HL-60 (cell line): ENCODE measurements around the gene PPP2R3A.

Experiments
- SPI1 ChIP-seq: IDR thresholded peaks from 2 replicates; pipeline ENCODE4 v1.6.1; 2012; ENCODE audit warnings: low read depth, mild to moderate bottlenecking, borderline replicate concordance
- TF ChIP-seq, protein P1 (sequence below): IDR thresholded peaks from one replicate; pipeline ENCODE4 v1.5.1; 2011; ENCODE audit warnings: low read length, control low read depth, inconsistent platforms; ENCODE audit not compliant: insufficient read depth
- TF ChIP-seq, protein P2 (sequence below): IDR thresholded peaks from 2 replicates; pipeline ENCODE4 v1.6.1; 2012; ENCODE audit warnings: low read depth; ENCODE audit not compliant: insufficient replicate concordance

GRCh38 chr3:136196401-136197158, 231.1 kb downstream of the PPP2R3A start:
- TF ChIP-seq, protein P1, sequence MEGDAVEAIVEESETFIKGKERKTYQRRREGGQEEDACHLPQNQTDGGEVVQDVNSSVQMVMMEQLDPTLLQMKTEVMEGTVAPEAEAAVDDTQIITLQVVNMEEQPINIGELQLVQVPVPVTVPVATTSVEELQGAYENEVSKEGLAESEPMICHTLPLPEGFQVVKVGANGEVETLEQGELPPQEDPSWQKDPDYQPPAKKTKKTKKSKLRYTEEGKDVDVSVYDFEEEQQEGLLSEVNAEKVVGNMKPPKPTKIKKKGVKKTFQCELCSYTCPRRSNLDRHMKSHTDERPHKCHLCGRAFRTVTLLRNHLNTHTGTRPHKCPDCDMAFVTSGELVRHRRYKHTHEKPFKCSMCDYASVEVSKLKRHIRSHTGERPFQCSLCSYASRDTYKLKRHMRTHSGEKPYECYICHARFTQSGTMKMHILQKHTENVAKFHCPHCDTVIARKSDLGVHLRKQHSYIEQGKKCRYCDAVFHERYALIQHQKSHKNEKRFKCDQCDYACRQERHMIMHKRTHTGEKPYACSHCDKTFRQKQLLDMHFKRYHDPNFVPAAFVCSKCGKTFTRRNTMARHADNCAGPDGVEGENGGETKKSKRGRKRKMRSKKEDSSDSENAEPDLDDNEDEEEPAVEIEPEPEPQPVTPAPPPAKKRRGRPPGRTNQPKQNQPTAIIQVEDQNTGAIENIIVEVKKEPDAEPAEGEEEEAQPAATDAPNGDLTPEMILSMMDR = no peak
- TF ChIP-seq SPI1 = no peak
- TF ChIP-seq, protein P2, sequence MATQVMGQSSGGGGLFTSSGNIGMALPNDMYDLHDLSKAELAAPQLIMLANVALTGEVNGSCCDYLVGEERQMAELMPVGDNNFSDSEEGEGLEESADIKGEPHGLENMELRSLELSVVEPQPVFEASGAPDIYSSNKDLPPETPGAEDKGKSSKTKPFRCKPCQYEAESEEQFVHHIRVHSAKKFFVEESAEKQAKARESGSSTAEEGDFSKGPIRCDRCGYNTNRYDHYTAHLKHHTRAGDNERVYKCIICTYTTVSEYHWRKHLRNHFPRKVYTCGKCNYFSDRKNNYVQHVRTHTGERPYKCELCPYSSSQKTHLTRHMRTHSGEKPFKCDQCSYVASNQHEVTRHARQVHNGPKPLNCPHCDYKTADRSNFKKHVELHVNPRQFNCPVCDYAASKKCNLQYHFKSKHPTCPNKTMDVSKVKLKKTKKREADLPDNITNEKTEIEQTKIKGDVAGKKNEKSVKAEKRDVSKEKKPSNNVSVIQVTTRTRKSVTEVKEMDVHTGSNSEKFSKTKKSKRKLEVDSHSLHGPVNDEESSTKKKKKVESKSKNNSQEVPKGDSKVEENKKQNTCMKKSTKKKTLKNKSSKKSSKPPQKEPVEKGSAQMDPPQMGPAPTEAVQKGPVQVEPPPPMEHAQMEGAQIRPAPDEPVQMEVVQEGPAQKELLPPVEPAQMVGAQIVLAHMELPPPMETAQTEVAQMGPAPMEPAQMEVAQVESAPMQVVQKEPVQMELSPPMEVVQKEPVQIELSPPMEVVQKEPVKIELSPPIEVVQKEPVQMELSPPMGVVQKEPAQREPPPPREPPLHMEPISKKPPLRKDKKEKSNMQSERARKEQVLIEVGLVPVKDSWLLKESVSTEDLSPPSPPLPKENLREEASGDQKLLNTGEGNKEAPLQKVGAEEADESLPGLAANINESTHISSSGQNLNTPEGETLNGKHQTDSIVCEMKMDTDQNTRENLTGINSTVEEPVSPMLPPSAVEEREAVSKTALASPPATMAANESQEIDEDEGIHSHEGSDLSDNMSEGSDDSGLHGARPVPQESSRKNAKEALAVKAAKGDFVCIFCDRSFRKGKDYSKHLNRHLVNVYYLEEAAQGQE = peak; percentile 73
